ENCODE data around the gene GNPDA1. TPM values are rescaled to one million over a fixed set of nuclear protein-coding genes. Genes with fewer than 3 reads are reported as not detected.
A peak's percentile ranks its signal among the peaks of the same experiment; 100 is the strongest.

GNPDA1 gene
- total RNA-seq, 8 experiments from 2014 or later = 26.6 to 93.3 (median 35.9) TPM

GRCh38 chr5:141973871-141974595, 38.8 kb downstream of the GNPDA1 start:
- WGBS, 10 experiments = 40 to 100% (median 94%) methylated on average over 1 of the region's 1 CpG; no CpG with 5 or more reads in 2 of the 10 experiments
- in situ Hi-C loops (cut with MboI; ENCODE audit: low pct_unique_long_range_greater_than_20kb in 2 of 9, low sequenced_read_pairs in 9 of 9, unreplicated experiment in 9 of 9) = loop anchor here in 1 of 9 experiments (25.0 kb wide), 1 partner anchor 287 kb away; the partner anchor contains the start of gene ARAP3
- ATAC-seq (replicated peaks in 6 of 8) = no peak
- Histone ChIP-seq H3K4me3 (no peak overlapping the region), H3K4me1 (replicated peaks in 1 of 2) (peaks cover 7 to 11% of the 10 kb centered on the region in 2 donors), H3K27ac (no peak overlapping the region)

GRCh38 chr5:141969783-141970771, 42.8 kb downstream of the GNPDA1 start:
- H3K27ac ChIP-seq = no peak overlapping the region
- in situ Hi-C loops (cut with MboI; ENCODE audit: low pct_unique_long_range_greater_than_20kb in 2 of 9, low sequenced_read_pairs in 9 of 9, unreplicated experiment in 9 of 9) = loop anchor here in 3 of 9 experiments (10.0 to 25.0 kb wide), 3 partner anchors 275 to 295 kb away; partner anchors contain the start of gene ARAP3 (in 1 of the 3)
- peak in 3 of 8 experiments; percentile 17 to 40 (median 37) for ATAC-seq (replicated peaks in 6 of 8)
- peaks cover 10 to 15% of the 10 kb centered on the region in 2 donors for H3K4me1 ChIP-seq (replicated peaks in 1 of 2)
- 0 to 100% (median 79%) methylated on average over 1 to 2 of the region's 2 CpGs; no CpG with 5 or more reads in 1 of the 10 experiments for WGBS, 10 experiments
- H3K4me3 ChIP-seq = peak overlapping the region; percentile 47 to 74 (median 67)

- WGBS, 10 experiments = 0 to 3% (median 0%) methylated on average over 1 to 10 of the region's 63 CpGs; no CpG with 5 or more reads in 4 of the 10 experiments
- H3K4me1 ChIP-seq (replicated peaks in 1 of 2) = peaks cover 10 to 19% of the 10 kb centered on the region in 2 donors
- peak within 1 kb of the TSS; percentile 47 to 74 (median 67) for H3K4me3 ChIP-seq
- ATAC-seq (replicated peaks in 6 of 8) = peak; percentile 88 to 99 (median 98)
- in situ Hi-C loops (cut with MboI; ENCODE audit: low pct_unique_long_range_greater_than_20kb in 2 of 9, low sequenced_read_pairs in 9 of 9, unreplicated experiment in 9 of 9) = loop anchor here in 3 of 9 experiments (10.0 to 25.0 kb wide), 3 partner anchors 274 to 294 kb away; partner anchors contain the start of gene ARAP3 (in 1 of the 3)
- H3K27ac ChIP-seq = peak within 1 kb of the TSS; percentile 59 to 89
Observed at GRCh38 chr5:141968914-141969608, 43.8 kb downstream of the GNPDA1 start, which contains the start of gene RNF14. Gene RNF14 (plus strand): TSS chr5:141969105. CDS start chr5:141973589, 4,484 bp downstream.

GRCh38 chr5:141966963-141967333, 45.9 kb downstream of the GNPDA1 start:
- WGBS, 10 experiments = 67 to 100% (median 90%) methylated on average over 1 to 2 of the region's 2 CpGs; no CpG with 5 or more reads in 1 of the 10 experiments
- no peak for ATAC-seq (replicated peaks in 6 of 8)
- H3K27ac ChIP-seq = no peak overlapping the region
- in situ Hi-C loops (cut with MboI; ENCODE audit: low pct_unique_long_range_greater_than_20kb in 2 of 9, low sequenced_read_pairs in 9 of 9, unreplicated experiment in 9 of 9) = loop anchor here in 3 of 9 experiments (10.0 to 25.0 kb wide), 3 partner anchors 272 to 292 kb away; partner anchors contain the start of gene ARAP3 (in 1 of the 3)
- peaks cover 17 to 35% of the 10 kb centered on the region in 2 donors for H3K4me1 ChIP-seq (replicated peaks in 1 of 2)
- H3K4me3 ChIP-seq = no peak overlapping the region

- in situ Hi-C loops (cut with MboI; ENCODE audit: low pct_unique_long_range_greater_than_20kb in 2 of 9, low sequenced_read_pairs in 9 of 9, unreplicated experiment in 9 of 9) = loop anchor here in 3 of 9 experiments (10.0 to 25.0 kb wide), 3 partner anchors 272 to 292 kb away; partner anchors contain the start of gene ARAP3 (in 1 of the 3)
- peaks cover 17 to 35% of the 10 kb centered on the region in 2 donors for H3K4me1 ChIP-seq (replicated peaks in 1 of 2)
- no peak for ATAC-seq (replicated peaks in 6 of 8)
- no peak overlapping the region for H3K4me3 ChIP-seq
- no peak overlapping the region for H3K27ac ChIP-seq
- 32 to 82% (median 66%) methylated on average over 2 to 4 of the region's 4 CpGs for WGBS, 10 experiments
Observed at GRCh38 chr5:141966275-141966962, 46.4 kb downstream of the GNPDA1 start.

GRCh38 chr5:141965071-141965470, 47.8 kb downstream of the GNPDA1 start:
- H3K27ac ChIP-seq = no peak overlapping the region
- no peak overlapping the region for H3K4me3 ChIP-seq
- no peak for ATAC-seq (replicated peaks in 6 of 8)
- WGBS, 10 experiments = 60 to 80% (median 62%) methylated on average over 1 to 4 of the region's 7 CpGs; no CpG with 5 or more reads in 5 of the 10 experiments
- peaks cover 19 to 36% of the 10 kb centered on the region in 2 donors for H3K4me1 ChIP-seq (replicated peaks in 1 of 2)
- in situ Hi-C loops (cut with MboI; ENCODE audit: low pct_unique_long_range_greater_than_20kb in 2 of 9, low sequenced_read_pairs in 9 of 9, unreplicated experiment in 9 of 9) = loop anchor here in 3 of 9 experiments (10.0 to 25.0 kb wide), 3 partner anchors 270 to 290 kb away; partner anchors contain the start of gene ARAP3 (in 1 of the 3)

- WGBS, 10 experiments = 17 to 68% (median 53%) methylated on average over 2 to 3 of the region's 3 CpGs; no CpG with 5 or more reads in 1 of the 10 experiments
- peak in 3 of 8 experiments; percentile 31 to 57 (median 45) for ATAC-seq (replicated peaks in 6 of 8)
- in situ Hi-C loops (cut with MboI; ENCODE audit: low pct_unique_long_range_greater_than_20kb in 2 of 9, low sequenced_read_pairs in 9 of 9, unreplicated experiment in 9 of 9) = loop anchor here in 3 of 9 experiments (10.0 to 25.0 kb wide), 3 partner anchors 269 to 289 kb away; partner anchors contain the start of gene ARAP3 (in 1 of the 3)
- Histone ChIP-seq H3K27ac (no peak overlapping the region), H3K4me1 (replicated peaks in 1 of 2) (peaks cover 18 to 32% of the 10 kb centered on the region in 2 donors), H3K4me3 (no peak overlapping the region)
Observed at GRCh38 chr5:141963701-141964100, 49.1 kb downstream of the GNPDA1 start.

- Histone ChIP-seq H3K27ac (no peak overlapping the region), H3K4me1 (replicated peaks in 1 of 2) (peaks cover 15 to 31% of the 10 kb centered on the region in 2 donors), H3K4me3 (no peak overlapping the region)
- no peak for ATAC-seq (replicated peaks in 6 of 8)
- in situ Hi-C loops (cut with MboI; ENCODE audit: low pct_unique_long_range_greater_than_20kb in 2 of 9, low sequenced_read_pairs in 9 of 9, unreplicated experiment in 9 of 9) = loop anchor here in 3 of 9 experiments (10.0 to 25.0 kb wide), 3 partner anchors 267 to 287 kb away; partner anchors contain the start of gene ARAP3 (in 1 of the 3)
- 82 to 96% (median 91%) methylated on average over 2 to 3 of the region's 3 CpGs; no CpG with 5 or more reads in 6 of the 10 experiments for WGBS, 10 experiments
Observed at GRCh38 chr5:141961466-141961865, 51.4 kb downstream of the GNPDA1 start.

GRCh38 chr5:141960449-141961323, 52.1 kb downstream of the GNPDA1 start:
- in situ Hi-C loops (cut with MboI; ENCODE audit: low pct_unique_long_range_greater_than_20kb in 2 of 9, low sequenced_read_pairs in 9 of 9, unreplicated experiment in 9 of 9) = loop anchor here in 3 of 9 experiments (10.0 to 25.0 kb wide), 3 partner anchors 266 to 286 kb away; partner anchors contain the start of gene ARAP3 (in 1 of the 3)
- Histone ChIP-seq H3K27ac (no peak overlapping the region), H3K4me1 (replicated peaks in 1 of 2) (peaks cover 15 to 31% of the 10 kb centered on the region in 2 donors), H3K4me3 (no peak overlapping the region)
- peak; percentile 80 to 97 (median 95) for ATAC-seq (replicated peaks in 6 of 8)
- WGBS, 10 experiments = 0 to 53% (median 11%) methylated on average over 1 to 9 of the region's 14 CpGs

GRCh38 chr5:141960018-141960417, 52.8 kb downstream of the GNPDA1 start:
- in situ Hi-C loops (cut with MboI; ENCODE audit: low pct_unique_long_range_greater_than_20kb in 2 of 9, low sequenced_read_pairs in 9 of 9, unreplicated experiment in 9 of 9) = loop anchor here in 3 of 9 experiments (10.0 to 25.0 kb wide), 3 partner anchors 265 to 285 kb away; partner anchors contain the start of gene ARAP3 (in 1 of the 3)
- H3K27ac ChIP-seq = no peak overlapping the region
- peaks cover 15 to 31% of the 10 kb centered on the region in 2 donors for H3K4me1 ChIP-seq (replicated peaks in 1 of 2)
- H3K4me3 ChIP-seq = no peak overlapping the region
- peak in 2 of 8 experiments; percentile 6 to 28 for ATAC-seq (replicated peaks in 6 of 8)
- 40 to 100% (median 67%) methylated on average over 1 to 6 of the region's 10 CpGs; no CpG with 5 or more reads in 3 of the 10 experiments for WGBS, 10 experiments

Data from motor neuron (in vitro differentiated cells).